Panc1 (cell line): ENCODE measurements around the gene COMTD1.

Source experiments
- CTCF ChIP-seq: fragments of 450-650 bp; IDR thresholded peaks from 2 replicates; pipeline ENCODE4 v1.5.1; 2017; ENCODE audit warnings: mild to moderate bottlenecking
- TCF7L2 ChIP-seq: IDR thresholded peaks from 2 replicates; pipeline ENCODE4 v1.6.1; 2011; ENCODE audit warnings: mild to moderate bottlenecking, low read depth, low read length, inconsistent platforms

- TF ChIP-seq CTCF: no peak
- TF ChIP-seq TCF7L2: no peak
These were observed 46.2 kb upstream of the COMTD1 start for GRCh38 chr10:75281974-75282373.
